Astrocyte (in vitro differentiated cells and primary cell): ENCODE results near the gene ULBP1. TPM values are rescaled to one million over a fixed set of nuclear protein-coding genes. Genes with fewer than 3 reads are reported as not detected.

ENCODE experiments used
- DNase-seq: peaks from one replicate; pipeline ENCODE4 v3.0.0-alpha.2; 2010; ENCODE audit warnings: low read depth
- FAIRE-seq: peaks from 2 replicates; lab custom pipeline; 2011; peaks lifted over from hg19 to GRCh38; lab: Jason Lieb, UNC
- H2AFZ ChIP-seq: 2 replicates; pipeline ENCODE4 v1.6.0; 2012; ENCODE audit warnings: low read depth, low read length, inconsistent platforms
- H3K27ac ChIP-seq: 2 replicates; pipeline ENCODE4 v1.5.1; 2011; ENCODE audit warnings: low read depth, low read length, inconsistent platforms
- H3K27me3 ChIP-seq: 2 replicates; pipeline ENCODE4 v1.6.0; 2011; ENCODE audit warnings: low read length, inconsistent platforms; ENCODE audit not compliant: insufficient read depth
- H3K36me3 ChIP-seq: 2 replicates; pipeline ENCODE4 v1.5.1; 2011; ENCODE audit warnings: low read length, inconsistent platforms; ENCODE audit not compliant: insufficient read depth
- H3K4me1 ChIP-seq: 2 replicates; pipeline ENCODE4 v1.5.1; 2011; ENCODE audit warnings: low read length, inconsistent platforms; ENCODE audit not compliant: insufficient read depth
- H3K4me2 ChIP-seq: 2 replicates; pipeline ENCODE4 v1.6.0; 2012; ENCODE audit warnings: low read length, inconsistent platforms
- H3K4me3 ChIP-seq: 2 replicates; pipeline ENCODE4 v1.5.1; 2011; ENCODE audit warnings: low read depth, mild to moderate bottlenecking, low read length, inconsistent platforms; ENCODE audit not compliant: insufficient read depth
- H3K79me2 ChIP-seq: 2 replicates; pipeline ENCODE4 v1.6.0; 2012; ENCODE audit warnings: mild to moderate bottlenecking, low read length, inconsistent platforms; ENCODE audit not compliant: insufficient read depth
- H3K9ac ChIP-seq: 2 replicates; pipeline ENCODE4 v1.6.0; 2012; ENCODE audit warnings: mild to moderate bottlenecking, low read length, inconsistent platforms
- H3K9me3 ChIP-seq: 2 replicates; pipeline ENCODE4 v1.5.1; 2012; ENCODE audit warnings: low read depth, mild to moderate bottlenecking, low read length, inconsistent platforms; ENCODE audit not compliant: insufficient read depth
- H4K20me1 ChIP-seq: 2 replicates; pipeline ENCODE4 v1.6.0; 2012; ENCODE audit warnings: low read length, inconsistent platforms; ENCODE audit not compliant: insufficient read depth
- H3K27ac Mint-ChIP-seq: one replicate; pipeline ENCODE4 v1.8.0; 2021; ENCODE audit warnings: mild to moderate bottlenecking, mixed read lengths; ENCODE audit not compliant: unreplicated experiment
- H3K27me3 Mint-ChIP-seq: one replicate; pipeline ENCODE4 v1.8.0; 2021; ENCODE audit warnings: low read depth, mixed read lengths; ENCODE audit not compliant: unreplicated experiment
- H3K36me3 Mint-ChIP-seq: one replicate; pipeline ENCODE4 v1.8.0; 2021; ENCODE audit warnings: low read depth, mixed read lengths; ENCODE audit not compliant: unreplicated experiment
- H3K4me1 Mint-ChIP-seq: one replicate; pipeline ENCODE4 v1.8.0; 2021; ENCODE audit warnings: low read depth, mixed read lengths; ENCODE audit not compliant: unreplicated experiment
- H3K4me3 Mint-ChIP-seq: one replicate; pipeline ENCODE4 v1.8.0; 2021; ENCODE audit warnings: mild to moderate bottlenecking, moderate library complexity, mixed read lengths; ENCODE audit not compliant: unreplicated experiment
- H3K9me3 Mint-ChIP-seq: one replicate; pipeline ENCODE4 v1.8.0; 2021; ENCODE audit warnings: mild to moderate bottlenecking, mixed read lengths; ENCODE audit not compliant: unreplicated experiment
- EZH2 ChIP-seq: IDR thresholded peaks from 2 replicates; pipeline ENCODE4 v1.6.1; 2012; ENCODE audit warnings: mild to moderate bottlenecking, low read length, inconsistent platforms; ENCODE audit not compliant: insufficient read depth
- total RNA-seq: library from RNA; stranded (reverse); gene quantifications from 2 replicates; pipeline ENCODE4 v1.2.1, GENCODE V29; 2021
- TF ChIP-seq, protein P1 (sequence below): IDR thresholded peaks from 2 replicates; pipeline ENCODE4 v1.5.1; 2011; ENCODE audit warnings: low read depth, mild to moderate bottlenecking, inconsistent platforms, low read length, moderate library complexity; ENCODE audit not compliant: insufficient read depth

Gene ULBP1
- total RNA-seq, 1 donor from 2014 or later, result 7.4 TPM

DNA sequence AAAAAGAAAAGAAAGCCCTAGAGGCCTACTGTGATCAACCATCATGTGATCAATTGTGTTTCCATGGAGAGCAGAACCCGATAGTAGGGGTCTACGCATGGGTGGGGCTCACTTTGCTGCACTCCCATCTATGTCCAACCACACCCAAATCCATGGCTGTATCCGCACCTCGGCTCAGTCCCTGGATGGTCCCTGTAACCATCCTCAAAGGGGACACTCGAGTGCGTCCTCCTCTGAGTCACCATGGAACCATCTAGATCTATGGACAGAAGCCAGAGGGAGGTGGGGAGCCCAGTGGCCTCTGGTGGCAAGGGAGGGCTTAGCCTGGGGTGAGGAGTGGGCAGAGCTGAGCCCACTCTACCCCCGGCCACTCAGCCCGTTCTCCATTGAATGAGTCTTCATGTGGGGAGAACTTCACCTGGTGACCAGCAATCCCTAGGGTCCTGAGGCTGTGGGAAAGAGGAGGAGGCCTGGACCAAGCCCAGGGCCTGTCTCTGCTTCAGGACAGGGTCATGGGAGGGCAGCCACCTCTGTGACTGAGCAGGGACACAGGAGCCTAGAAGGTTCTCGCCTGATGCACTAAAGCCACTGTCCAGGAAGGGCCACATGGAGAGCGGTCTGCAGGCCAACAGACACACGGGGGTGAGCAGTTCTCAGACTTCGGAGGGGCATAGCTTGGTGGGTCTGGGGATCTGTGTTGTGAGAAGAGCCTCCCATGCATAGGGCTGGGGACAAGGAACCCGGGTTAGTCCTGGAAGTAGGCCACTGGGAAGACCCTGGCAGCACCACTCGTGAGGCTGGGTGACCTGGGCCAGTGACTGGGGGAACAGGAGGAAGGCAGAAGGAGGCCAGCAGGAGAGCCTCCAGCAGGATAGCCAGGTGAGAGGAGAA, 42.3 kb downstream of the ULBP1 start:
- Histone ChIP-seq H3K9ac (peak overlapping the region; percentile 58), H3K9me3 (peaks cover 3% of the 10 kb centered on the region), H3K79me2 (no peaks in the 10 kb centered on the region), H2AFZ (peak overlapping the region; percentile 83), H3K27me3 (peaks cover 22% of the 10 kb centered on the region), H3K4me3 (peak overlapping the region; percentile 62), H3K27ac (no peak overlapping the region), H4K20me1 (no peaks in the 10 kb centered on the region), H3K4me1 (peaks cover 10% of the 10 kb centered on the region), H3K36me3 (no peaks in the 10 kb centered on the region), H3K4me2 (peak overlapping the region; percentile 89)
- TF ChIP-seq, protein P1, sequence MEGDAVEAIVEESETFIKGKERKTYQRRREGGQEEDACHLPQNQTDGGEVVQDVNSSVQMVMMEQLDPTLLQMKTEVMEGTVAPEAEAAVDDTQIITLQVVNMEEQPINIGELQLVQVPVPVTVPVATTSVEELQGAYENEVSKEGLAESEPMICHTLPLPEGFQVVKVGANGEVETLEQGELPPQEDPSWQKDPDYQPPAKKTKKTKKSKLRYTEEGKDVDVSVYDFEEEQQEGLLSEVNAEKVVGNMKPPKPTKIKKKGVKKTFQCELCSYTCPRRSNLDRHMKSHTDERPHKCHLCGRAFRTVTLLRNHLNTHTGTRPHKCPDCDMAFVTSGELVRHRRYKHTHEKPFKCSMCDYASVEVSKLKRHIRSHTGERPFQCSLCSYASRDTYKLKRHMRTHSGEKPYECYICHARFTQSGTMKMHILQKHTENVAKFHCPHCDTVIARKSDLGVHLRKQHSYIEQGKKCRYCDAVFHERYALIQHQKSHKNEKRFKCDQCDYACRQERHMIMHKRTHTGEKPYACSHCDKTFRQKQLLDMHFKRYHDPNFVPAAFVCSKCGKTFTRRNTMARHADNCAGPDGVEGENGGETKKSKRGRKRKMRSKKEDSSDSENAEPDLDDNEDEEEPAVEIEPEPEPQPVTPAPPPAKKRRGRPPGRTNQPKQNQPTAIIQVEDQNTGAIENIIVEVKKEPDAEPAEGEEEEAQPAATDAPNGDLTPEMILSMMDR, result no peak
- Mint-ChIP-seq H3K4me3 (peak overlapping the region; percentile 84), H3K27ac (no peak overlapping the region), H3K4me1 (peaks cover 6% of the 10 kb centered on the region), H3K36me3 (no peaks in the 10 kb centered on the region), H3K9me3 (peaks cover 6% of the 10 kb centered on the region), H3K27me3 (peaks cover 55% of the 10 kb centered on the region)
- DNase-seq (no peak), FAIRE-seq (no peak)

- FAIRE-seq, result no peak
- peaks cover 61% of the 10 kb centered on the region for H3K27me3 Mint-ChIP-seq
- no peak overlapping the region for H3K4me3 Mint-ChIP-seq
Measured at GRCh38 chr6:150006961-150007464, 43.3 kb downstream of the ULBP1 start.

More at GRCh38 chr6:150006961-150007464, 43.3 kb downstream of the ULBP1 start:
- Histone ChIP-seq H3K4me1 (peaks cover 10% of the 10 kb centered on the region), H3K9me3 (peaks cover 3% of the 10 kb centered on the region), H3K36me3 (no peaks in the 10 kb centered on the region), H3K4me3 (no peak overlapping the region), H3K9ac (no peak overlapping the region), H3K27me3 (peaks cover 30% of the 10 kb centered on the region), H4K20me1 (no peaks in the 10 kb centered on the region), H3K79me2 (no peaks in the 10 kb centered on the region), H3K27ac (no peak overlapping the region), H3K4me2 (no peak overlapping the region), H2AFZ (no peak overlapping the region)
- Mint-ChIP-seq H3K36me3 (no peaks in the 10 kb centered on the region), H3K27ac (no peak overlapping the region), H3K9me3 (peaks cover 4% of the 10 kb centered on the region), H3K4me1 (peaks cover 1% of the 10 kb centered on the region)
- DNase-seq, result no peak
- no peak for TF ChIP-seq EZH2
- TF ChIP-seq, protein P1, result peak; percentile 51
